HG02970 (cell line): Measurements from ENCODE around the gene TECRL.

ENCODE experiments used
- ATAC-seq: cut with Tn5 transposase; IDR thresholded peaks from one replicate; pipeline ENCODE4 v1.9.1; 2021; ENCODE audit warnings: mild to moderate bottlenecking, moderate library complexity, moderate number of reproducible peaks; ENCODE audit not compliant: unreplicated experiment, low FRiP score

Gene TECRL

DNA sequence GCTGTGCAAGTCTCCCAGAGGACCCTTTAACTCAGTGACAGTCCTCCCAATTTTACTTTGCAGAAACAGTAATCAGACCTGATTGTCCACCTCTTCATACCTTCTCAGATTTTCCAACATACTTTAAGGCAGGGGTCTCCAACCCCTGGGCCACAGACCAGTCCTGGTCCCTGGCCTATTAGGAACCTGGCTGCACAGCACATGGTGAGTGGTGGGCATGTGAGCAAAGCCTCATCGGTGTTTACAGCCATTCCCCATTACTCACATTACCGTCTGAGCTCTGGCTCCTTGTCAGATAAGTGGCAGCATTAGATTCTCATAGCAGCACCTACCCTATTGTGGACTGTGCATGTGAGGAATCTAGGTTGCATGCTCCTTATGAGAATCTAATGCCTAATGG is 74.3 kb downstream of the TECRL start:
- no peak for ATAC-seq

DNA sequence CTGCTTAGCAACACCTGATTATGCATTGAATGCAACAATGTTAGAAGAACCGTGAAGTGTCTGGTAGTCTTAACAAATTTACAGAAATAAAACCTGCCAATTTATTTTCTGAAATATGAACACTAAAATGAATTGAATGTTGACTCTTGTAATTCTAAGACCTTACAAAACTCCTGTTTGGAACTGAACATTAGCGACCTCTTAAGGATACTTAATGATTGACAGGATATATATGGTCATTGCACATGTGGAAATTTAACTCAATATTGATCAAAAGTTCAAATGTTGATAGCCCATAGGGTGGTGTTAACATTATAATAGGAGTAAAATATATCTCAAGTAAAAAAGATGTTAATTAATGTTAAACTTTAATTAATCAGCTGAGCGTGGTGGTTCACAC is 79.1 kb downstream of the TECRL start:
- ATAC-seq: no peak

GRCh38 chr4:64327237-64327636 is 82.0 kb downstream of the TECRL start:
- no peak for ATAC-seq

DNA sequence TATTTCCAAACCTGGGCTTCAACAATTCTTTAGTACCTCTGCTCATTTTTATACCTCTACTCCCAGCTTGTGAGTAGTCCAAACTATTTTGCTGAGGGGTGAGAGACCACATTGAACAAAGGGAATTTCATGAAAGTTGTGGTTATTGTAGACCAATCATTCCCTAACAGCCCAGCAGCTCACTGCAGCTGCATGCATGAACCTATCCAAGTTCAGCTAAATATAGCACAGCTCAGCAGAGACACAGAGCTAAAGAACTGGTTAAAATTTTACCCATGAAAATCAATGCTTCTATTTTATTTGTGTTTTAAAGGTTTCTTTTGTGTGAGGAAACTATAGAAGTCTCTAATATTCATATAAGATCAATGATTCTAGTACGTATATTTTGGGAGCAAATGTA is 82.7 kb downstream of the TECRL start:
- no peak for ATAC-seq

DNA sequence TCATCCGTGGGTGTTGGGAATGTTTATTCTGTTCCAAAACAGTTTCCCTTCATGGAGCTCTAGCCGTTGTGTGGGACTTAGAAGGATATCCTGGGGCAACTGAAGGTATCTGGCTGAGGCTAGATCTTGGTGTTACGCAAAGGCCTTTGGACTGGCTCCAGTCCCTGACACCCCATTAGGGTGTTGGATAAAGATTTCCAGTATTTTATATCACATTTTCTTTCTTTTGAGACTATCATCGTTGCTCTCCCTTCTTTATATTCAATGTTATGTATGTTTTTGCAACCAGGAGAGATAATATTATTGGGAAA is 103.0 kb downstream of the TECRL start:
- ATAC-seq: no peak

DNA sequence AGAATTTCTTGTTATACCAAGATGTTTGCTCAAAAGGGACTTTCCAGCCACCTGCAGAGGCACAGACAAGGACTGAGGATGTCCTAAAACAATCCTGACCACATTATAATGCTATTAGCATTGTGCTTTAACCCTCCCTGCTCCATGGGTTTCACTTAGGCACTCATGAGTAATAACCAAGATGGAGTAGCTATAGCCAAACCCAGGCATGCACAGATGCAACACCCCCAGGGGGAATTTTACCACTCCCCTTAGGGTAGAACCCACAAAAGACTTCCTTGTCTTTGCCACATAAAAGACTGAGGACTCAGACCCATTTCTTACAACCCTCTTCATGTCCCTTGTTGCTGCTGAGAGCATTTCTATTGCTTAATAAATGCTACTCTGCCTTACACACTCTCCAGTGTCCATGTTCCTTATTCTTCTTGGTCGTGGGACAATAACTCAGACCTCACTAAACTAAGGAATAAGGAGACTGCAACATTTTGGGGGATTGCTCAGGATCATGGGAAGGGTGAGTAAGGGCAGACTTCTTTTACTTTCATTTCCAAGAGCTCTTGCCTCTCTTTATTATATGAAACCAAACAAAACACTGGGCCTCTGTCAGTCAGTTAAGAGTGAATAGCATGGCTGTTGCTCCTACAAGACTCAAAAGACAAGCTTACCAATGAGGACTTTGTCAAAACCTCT is 103.5 kb downstream of the TECRL start:
- ATAC-seq: no peak

GRCh38 chr4:64272432-64272831 is 136.8 kb downstream of the TECRL start:
- no peak for ATAC-seq

GRCh38 chr4:64271601-64272081 is 137.6 kb downstream of the TECRL start:
- ATAC-seq: no peak

DNA sequence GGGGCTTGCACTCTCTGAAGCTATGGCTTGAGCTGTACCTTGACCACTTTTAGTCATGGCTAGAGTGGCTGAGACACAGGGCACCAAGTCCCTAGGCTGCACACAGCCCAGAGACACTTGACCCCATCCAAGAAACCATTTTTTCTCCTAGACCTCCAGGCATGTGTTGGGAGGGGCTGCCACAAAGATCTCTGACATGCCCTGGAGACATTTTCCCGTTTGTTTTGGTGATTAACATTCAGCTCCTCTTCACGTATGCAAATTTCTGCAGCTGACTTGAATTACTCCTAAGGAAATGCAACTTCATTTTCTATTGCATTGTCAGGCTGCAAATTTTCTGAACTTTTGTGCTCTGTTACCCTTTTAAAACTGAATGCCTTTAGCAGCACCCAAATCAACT is 142.6 kb downstream of the TECRL start:
- ATAC-seq: no peak

DNA sequence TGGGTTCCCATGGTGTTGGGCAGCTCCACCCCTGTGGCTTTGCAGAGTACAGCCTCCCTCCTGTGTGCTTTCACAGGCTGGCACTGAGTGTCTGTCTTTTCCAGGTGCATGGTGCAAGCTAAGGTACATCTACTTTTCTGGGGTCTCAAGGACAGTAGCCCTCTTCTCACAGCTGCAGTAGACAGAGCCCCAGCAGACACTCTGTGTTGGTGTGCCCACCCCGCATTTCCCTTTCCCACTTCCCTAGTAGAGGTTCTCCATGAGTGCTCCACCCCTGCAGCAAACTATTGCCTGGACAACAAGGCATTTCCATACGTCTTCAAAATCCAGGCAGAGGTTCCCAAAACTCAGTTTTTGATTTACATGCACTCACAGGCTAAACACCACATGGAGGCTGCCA is 143.0 kb downstream of the TECRL start:
- ATAC-seq: no peak

GRCh38 chr4:64251781-64252180 is 157.5 kb downstream of the TECRL start:
- no peak for ATAC-seq

DNA sequence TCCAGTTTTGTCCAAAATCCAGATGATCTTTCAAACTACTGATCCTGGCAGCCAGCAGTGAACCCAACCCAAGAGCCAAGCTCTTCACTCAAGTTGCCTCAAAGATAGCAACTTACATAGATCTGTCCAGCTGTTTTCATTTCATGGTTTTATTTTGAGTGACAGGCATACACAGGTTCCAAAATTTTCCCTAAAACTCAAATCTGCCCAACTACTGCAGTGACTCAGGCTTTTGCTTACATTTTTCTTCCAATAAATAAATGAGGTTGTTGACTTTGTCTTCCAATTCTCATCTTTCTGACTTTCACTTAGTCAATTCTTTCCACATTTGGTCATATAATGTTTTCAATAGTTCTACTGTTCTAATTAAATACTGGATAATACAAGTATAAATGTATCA is 158.8 kb downstream of the TECRL start:
- ATAC-seq: no peak

- ATAC-seq: no peak
These were observed 159.2 kb downstream of the TECRL start for GRCh38 chr4:64250061-64250460.

GRCh38 chr4:64248186-64248585 is 161.1 kb downstream of the TECRL start:
- ATAC-seq: no peak

GRCh38 chr4:64230709-64231310 is 178.4 kb downstream of the TECRL start:
- no peak for ATAC-seq
